SU-DHL-6 (cell line): ENCODE data around the gene CD300A.

ENCODE experiments used
- H2AFZ ChIP-seq: fragments of 200-600 bp; sonication (generic); 2 replicates; pipeline ENCODE4 v1.6.1; 2014; ENCODE audit warnings: low read depth, mild to moderate bottlenecking, moderate library complexity, mixed read lengths, antibody characterized with exemption, low read length; ENCODE audit not compliant: severe bottlenecking
- H3F3A ChIP-seq: fragments of 200-600 bp; shearing (Covaris generic); 2 replicates; pipeline ENCODE4 v1.6.0; 2016; ENCODE audit warnings: antibody characterized with exemption, mild to moderate bottlenecking; ENCODE audit not compliant: insufficient read depth
- H3K27ac ChIP-seq: fragments of 200-600 bp; sonication (generic); 2 replicates; pipeline ENCODE4 v1.5.1; 2016; ENCODE audit warnings: low read depth, mild to moderate bottlenecking, low read length, moderate library complexity, mixed read lengths
- H3K27me3 ChIP-seq: fragments of 200-600 bp; sonication (generic), shearing (Covaris generic); 2 replicates; pipeline ENCODE4 v1.6.0; 2014; ENCODE audit warnings: mild to moderate bottlenecking, low read length
- H3K36me3 ChIP-seq: fragments of 200-600 bp; sonication (generic); 2 replicates; pipeline ENCODE4 v1.6.1; 2014; ENCODE audit warnings: mild to moderate bottlenecking, low read length, mixed read lengths
- H3K4me2 ChIP-seq: fragments of 300-600, 200-600 bp; shearing (Covaris generic), sonication (generic); 2 replicates; pipeline ENCODE4 v1.6.0; 2014; ENCODE audit warnings: low read length, low read depth, mild to moderate bottlenecking; ENCODE audit not compliant: poor library complexity, severe bottlenecking
- H3K4me3 ChIP-seq: fragments of 200-600 bp; sonication (generic); 2 replicates; pipeline ENCODE4 v1.5.1; 2014; ENCODE audit warnings: antibody characterized with exemption, low read length, mild to moderate bottlenecking, mixed read lengths; ENCODE audit not compliant: insufficient read depth, poor library complexity, severe bottlenecking
- H3K79me2 ChIP-seq: fragments of 200-600 bp; sonication (generic); 2 replicates; pipeline ENCODE4 v1.6.1; 2014; ENCODE audit warnings: mild to moderate bottlenecking, low read length, moderate library complexity; ENCODE audit not compliant: insufficient read depth
- H3K9ac ChIP-seq: fragments of 200-600 bp; sonication (generic); 2 replicates; pipeline ENCODE4 v1.7.0; 2014; ENCODE audit warnings: mild to moderate bottlenecking, low read length
- H3K9me2 ChIP-seq: fragments of 200-600 bp; sonication (generic); replicated peaks from 2 replicates; pipeline ENCODE4 v1.6.1; 2014; ENCODE audit warnings: low read length; ENCODE audit not compliant: insufficient read depth
- H3K9me3 ChIP-seq: fragments of 200-600 bp; sonication (generic); 2 replicates; pipeline ENCODE4 v1.6.1; 2014; ENCODE audit warnings: low read length, mixed read lengths; ENCODE audit not compliant: insufficient read depth
- H4K20me1 ChIP-seq: fragments of 200-600 bp; sonication (generic); 2 replicates; pipeline ENCODE4 v1.6.1; 2014; ENCODE audit warnings: low read depth, mild to moderate bottlenecking, antibody characterized with exemption, low read length, moderate library complexity, mixed read lengths
- EZH2phosphoT487 ChIP-seq: fragments of 200-600 bp; sonication (generic), shearing (Covaris generic); conservative IDR thresholded peaks from 2 replicates; pipeline ENCODE4 v1.6.1; 2018; ENCODE audit warnings: mild to moderate bottlenecking, antibody characterized with exemption, low read length, moderate library complexity, mixed read lengths
- TF ChIP-seq, protein P1 (sequence below): fragments of 200-600 bp; sonication (generic); IDR thresholded peaks from one replicate; pipeline ENCODE4 v1.5.1; 2017; ENCODE audit warnings: antibody characterized with exemption, mild to moderate bottlenecking, low read length, moderate library complexity; ENCODE audit not compliant: insufficient read depth, poor library complexity, severe bottlenecking

CD300A gene

DNA sequence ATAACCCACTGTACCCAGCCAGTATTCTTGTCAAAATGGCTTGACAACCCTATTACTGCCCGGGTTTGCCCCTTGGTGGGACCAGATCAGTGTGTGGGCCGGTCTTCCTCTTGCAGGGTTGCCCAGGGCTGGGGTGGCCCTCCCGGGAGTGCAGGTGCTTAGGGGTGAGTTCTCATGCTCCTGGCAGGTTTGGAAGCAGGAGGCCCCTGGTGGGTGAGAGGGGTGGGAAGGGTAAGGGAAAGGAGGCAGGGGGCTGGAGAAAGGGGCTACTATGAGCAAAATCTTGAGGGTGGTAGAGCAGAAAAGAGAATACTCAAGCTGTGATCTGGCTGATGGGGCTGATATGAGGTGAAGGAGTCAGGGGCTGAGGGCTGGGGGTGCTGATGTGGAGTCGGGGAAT is 6.5 kb downstream of the CD300A start:
- TF ChIP-seq EZH2phosphoT487 = no peak
- TF ChIP-seq, protein P1, sequence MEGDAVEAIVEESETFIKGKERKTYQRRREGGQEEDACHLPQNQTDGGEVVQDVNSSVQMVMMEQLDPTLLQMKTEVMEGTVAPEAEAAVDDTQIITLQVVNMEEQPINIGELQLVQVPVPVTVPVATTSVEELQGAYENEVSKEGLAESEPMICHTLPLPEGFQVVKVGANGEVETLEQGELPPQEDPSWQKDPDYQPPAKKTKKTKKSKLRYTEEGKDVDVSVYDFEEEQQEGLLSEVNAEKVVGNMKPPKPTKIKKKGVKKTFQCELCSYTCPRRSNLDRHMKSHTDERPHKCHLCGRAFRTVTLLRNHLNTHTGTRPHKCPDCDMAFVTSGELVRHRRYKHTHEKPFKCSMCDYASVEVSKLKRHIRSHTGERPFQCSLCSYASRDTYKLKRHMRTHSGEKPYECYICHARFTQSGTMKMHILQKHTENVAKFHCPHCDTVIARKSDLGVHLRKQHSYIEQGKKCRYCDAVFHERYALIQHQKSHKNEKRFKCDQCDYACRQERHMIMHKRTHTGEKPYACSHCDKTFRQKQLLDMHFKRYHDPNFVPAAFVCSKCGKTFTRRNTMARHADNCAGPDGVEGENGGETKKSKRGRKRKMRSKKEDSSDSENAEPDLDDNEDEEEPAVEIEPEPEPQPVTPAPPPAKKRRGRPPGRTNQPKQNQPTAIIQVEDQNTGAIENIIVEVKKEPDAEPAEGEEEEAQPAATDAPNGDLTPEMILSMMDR = no peak
- no peak overlapping the region for H3K9ac ChIP-seq
- H3K27ac ChIP-seq = no peak overlapping the region

DNA sequence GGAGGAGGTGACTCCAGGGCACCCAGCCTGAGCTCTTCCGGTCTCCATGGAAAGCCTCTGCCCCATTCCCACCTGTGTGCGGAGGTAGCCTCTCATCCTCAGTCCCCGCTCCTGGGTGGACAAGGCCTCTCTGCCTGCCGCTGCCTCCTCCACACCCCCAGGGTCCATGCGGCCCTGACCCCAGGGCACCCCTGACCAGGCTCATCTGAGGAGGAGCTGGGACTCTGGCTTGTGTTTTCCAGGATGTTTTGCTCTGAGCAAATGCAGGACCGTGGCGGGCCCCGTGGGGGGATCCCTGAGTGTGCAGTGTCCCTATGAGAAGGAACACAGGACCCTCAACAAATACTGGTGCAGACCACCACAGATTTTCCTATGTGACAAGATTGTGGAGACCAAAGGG is 6.9 kb downstream of the CD300A start:
- Histone ChIP-seq H3K79me2 (no peaks in the 10 kb centered on the region), H4K20me1 (no peaks in the 10 kb centered on the region), H3K9me3 (no peaks in the 10 kb centered on the region), H3K4me3 (no peak overlapping the region), H3K9me2 (no peaks in the 10 kb centered on the region), H3F3A (no peaks in the 10 kb centered on the region), H3K27ac (no peak overlapping the region), H3K36me3 (no peaks in the 10 kb centered on the region), H3K27me3 (no peaks in the 10 kb centered on the region), H3K4me2 (no peak overlapping the region), H3K9ac (no peak overlapping the region), H2AFZ (no peak overlapping the region)
- no peak for TF ChIP-seq EZH2phosphoT487
- TF ChIP-seq, protein P1 = no peak

More for the DNA sequence above, 6.5 kb downstream of the CD300A start:
- H3K4me2 ChIP-seq = no peak overlapping the region
- no peaks in the 10 kb centered on the region for H3K9me3 ChIP-seq
- H2AFZ ChIP-seq = no peak overlapping the region
- no peaks in the 10 kb centered on the region for H3K27me3 ChIP-seq
- H3K79me2 ChIP-seq = no peaks in the 10 kb centered on the region
- H3K9me2 ChIP-seq = no peaks in the 10 kb centered on the region
- no peaks in the 10 kb centered on the region for H3F3A ChIP-seq
- no peaks in the 10 kb centered on the region for H4K20me1 ChIP-seq
- H3K4me3 ChIP-seq = no peak overlapping the region
- H3K36me3 ChIP-seq = no peaks in the 10 kb centered on the region

DNA sequence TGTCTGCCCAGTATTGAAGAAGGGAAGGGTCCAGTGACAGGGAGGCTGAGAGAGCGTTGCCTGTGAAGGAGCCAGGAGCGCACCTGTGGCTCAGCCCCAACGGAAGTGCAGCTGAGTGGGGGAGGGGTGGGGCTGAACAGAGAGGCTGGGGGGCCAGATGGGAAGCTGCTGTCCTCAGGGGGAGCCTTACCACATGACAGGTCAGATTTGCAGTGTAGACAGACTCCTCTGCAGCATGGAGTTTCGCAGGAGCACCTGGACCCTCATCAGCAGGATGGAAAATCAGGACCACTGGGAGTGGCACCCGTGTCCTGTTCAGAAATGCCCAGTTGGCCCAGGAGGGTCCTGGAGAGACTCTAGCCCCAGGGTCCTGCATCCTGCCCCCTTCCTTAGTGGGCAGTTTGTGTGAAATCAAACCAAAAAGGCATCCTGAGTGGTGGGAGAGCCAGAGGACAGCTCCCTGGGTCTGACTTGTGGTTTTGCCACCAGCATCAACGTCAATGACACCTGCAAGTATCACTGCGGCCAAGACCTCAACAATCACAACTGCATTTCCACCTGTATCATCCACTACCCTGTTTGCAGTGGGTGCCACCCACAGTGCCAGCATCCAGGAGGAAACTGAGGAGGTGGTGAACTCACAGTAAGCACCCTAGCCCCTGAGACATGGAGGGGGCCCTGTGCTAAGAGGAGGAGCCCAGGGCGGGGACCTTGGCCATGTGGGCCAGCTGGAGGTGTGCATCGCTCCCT is 7.8 kb downstream of the CD300A start:
- Histone ChIP-seq H3K4me2 (no peak overlapping the region), H3K27ac (no peak overlapping the region), H3K9me3 (no peaks in the 10 kb centered on the region), H3K4me3 (no peak overlapping the region), H4K20me1 (no peaks in the 10 kb centered on the region), H3K27me3 (no peaks in the 10 kb centered on the region), H3F3A (no peaks in the 10 kb centered on the region), H3K79me2 (no peaks in the 10 kb centered on the region), H2AFZ (no peak overlapping the region), H3K36me3 (no peaks in the 10 kb centered on the region), H3K9ac (no peak overlapping the region), H3K9me2 (no peaks in the 10 kb centered on the region)
- TF ChIP-seq, protein P1 = no peak
- no peak for TF ChIP-seq EZH2phosphoT487
